Spinal cord (tissue), 10 donors: Measurements from ENCODE around the gene OGFOD3. TPM values are rescaled to one million over a fixed set of nuclear protein-coding genes. Genes with fewer than 3 reads are reported as not detected.
A peak's percentile ranks its signal among the peaks of the same experiment; 100 is the strongest.

Source experiments
- DNase-seq, 6 donors: peaks; one replicate each; pipeline versions ENCODE4 v3.0.0 to v3.0.0-alpha.2; 2013 to 2015; ENCODE audit warnings: low spot score in 6 of 6, low read depth in 4 of 6
- H3K27ac ChIP-seq: one replicate; pipeline ENCODE4 v1.5.1; 2013; ENCODE audit warnings: low read depth, low read length, control low read depth
- H3K27me3 ChIP-seq: one replicate; pipeline ENCODE4 v1.6.1; 2013; ENCODE audit warnings: low read length; ENCODE audit not compliant: control insufficient read depth, insufficient read depth
- H3K36me3 ChIP-seq: one replicate; pipeline ENCODE4 v1.6.1; 2013; ENCODE audit warnings: low read length; ENCODE audit not compliant: control insufficient read depth, insufficient read depth
- H3K4me1 ChIP-seq: one replicate; pipeline ENCODE4 v1.6.1; 2013; ENCODE audit warnings: low read length; ENCODE audit not compliant: control insufficient read depth, insufficient read depth
- H3K4me3 ChIP-seq: one replicate; pipeline ENCODE4 v1.5.1; 2013; ENCODE audit warnings: low read depth, low read length, control low read depth
- H3K9me3 ChIP-seq: one replicate; pipeline ENCODE4 v1.6.1; 2013; ENCODE audit warnings: low read length; ENCODE audit not compliant: control insufficient read depth, insufficient read depth
- WGBS: methylation state at CpG from one replicate; pipeline ENCODE4 v1.1.5; 2013; ENCODE audit warnings: missing lambda C conversion rate; ENCODE audit not compliant: insufficient coverage; 5-methylcytosine and 5-hydroxymethylcytosine counted together
- polyA plus RNA-seq, 2 donors: library from polyadenylated mRNA; unstranded; fragments of 120-200 nt; gene quantifications; one replicate each; pipeline ENCODE4 v1.2.1, GENCODE V29; 2013; ENCODE audit not compliant: insufficient read length in 2 of 2
- total RNA-seq, 2 donors: library from RNA; depleted of rRNA in 1 of 2; stranded (reverse); fragments of 120-200 nt in 1 of 2; fragments of >200 nt in 1 of 2; gene quantifications; one replicate each; pipeline versions ENCODE4 v1.2.3 to v1.2.4, GENCODE V29; 2013 to 2014
- donor health status: healthy.

The OGFOD3 gene
- total and polyA plus RNA-seq, 4 donors: 12.5 to 31.1 (median 27.2) TPM

- peak in 1 of 6 donors; percentile 30 for DNase-seq
- Histone ChIP-seq H3K27ac (no peak overlapping the region), H3K9me3 (no peaks in the 10 kb centered on the region), H3K4me3 (no peak overlapping the region), H3K36me3 (peaks cover 100% of the 10 kb centered on the region), H3K27me3 (no peaks in the 10 kb centered on the region), H3K4me1 (peaks cover 18% of the 10 kb centered on the region)
- WGBS: 52% methylated on average over 15 of the region's 17 CpGs
Measured at GRCh38 chr17:82440991-82441627, 22.7 kb upstream of the OGFOD3 start.

- H3K36me3 ChIP-seq: peaks cover 100% of the 10 kb centered on the region
Measured at GRCh38 chr17:82440469-82440981, 22.1 kb upstream of the OGFOD3 start.

GRCh38 chr17:82439829-82440365 lies 21.5 kb upstream of the OGFOD3 start:
- Histone ChIP-seq H3K27me3 (no peaks in the 10 kb centered on the region), H3K9me3 (no peaks in the 10 kb centered on the region), H3K4me1 (peaks cover 11% of the 10 kb centered on the region), H3K27ac (no peak overlapping the region), H3K4me3 (no peak overlapping the region), H3K36me3 (peaks cover 99% of the 10 kb centered on the region)
- DNase-seq: no peak
- 91% methylated on average over 29 of the region's 34 CpGs for WGBS

More at GRCh38 chr17:82440469-82440981, 22.1 kb upstream of the OGFOD3 start:
- 73% methylated on average over 14 of the region's 22 CpGs for WGBS
- DNase-seq: no peak
- Histone ChIP-seq H3K4me3 (no peak overlapping the region), H3K9me3 (no peaks in the 10 kb centered on the region), H3K27ac (no peak overlapping the region), H3K4me1 (peaks cover 14% of the 10 kb centered on the region), H3K27me3 (no peaks in the 10 kb centered on the region)

DNA sequence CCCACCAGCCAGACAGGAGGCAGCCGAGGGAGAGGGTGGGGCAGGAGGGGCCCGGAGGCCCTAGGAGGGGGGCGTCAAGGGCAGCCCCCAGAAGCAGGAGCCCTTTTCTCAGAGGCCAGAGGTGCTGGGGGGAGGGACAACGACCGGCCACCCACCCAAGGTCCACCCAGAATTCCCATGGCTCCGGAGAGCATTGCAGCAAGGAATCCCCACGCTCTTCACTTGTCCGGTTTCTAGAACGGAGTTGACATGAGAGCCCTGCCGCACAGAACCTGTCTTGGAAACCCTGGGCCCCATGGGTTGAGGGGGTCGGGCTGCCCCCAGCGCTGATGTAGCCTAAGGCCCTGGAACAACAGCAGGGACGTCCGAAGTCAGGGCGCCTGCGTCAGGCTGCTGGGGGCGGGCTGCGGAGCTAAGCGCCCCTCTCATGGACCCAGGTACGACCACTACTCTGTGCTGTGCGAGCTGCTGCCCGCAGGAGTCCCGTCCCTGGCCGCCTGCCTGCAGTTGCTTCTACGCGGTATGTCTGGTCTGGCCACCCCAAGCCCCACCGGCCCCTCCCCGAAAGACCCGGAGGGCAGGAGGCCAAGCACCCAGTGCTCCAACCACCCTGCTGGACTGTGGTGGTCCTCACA lies 20.9 kb upstream of the OGFOD3 start:
- no peak overlapping the region for H3K4me3 ChIP-seq
- no peak for DNase-seq
- peaks cover 11% of the 10 kb centered on the region for H3K4me1 ChIP-seq
- H3K27me3 ChIP-seq: no peaks in the 10 kb centered on the region
- peaks cover 93% of the 10 kb centered on the region for H3K36me3 ChIP-seq
- H3K9me3 ChIP-seq: no peaks in the 10 kb centered on the region
- H3K27ac ChIP-seq: no peak overlapping the region
- WGBS: 93% methylated on average over 26 of the region's 29 CpGs

DNA sequence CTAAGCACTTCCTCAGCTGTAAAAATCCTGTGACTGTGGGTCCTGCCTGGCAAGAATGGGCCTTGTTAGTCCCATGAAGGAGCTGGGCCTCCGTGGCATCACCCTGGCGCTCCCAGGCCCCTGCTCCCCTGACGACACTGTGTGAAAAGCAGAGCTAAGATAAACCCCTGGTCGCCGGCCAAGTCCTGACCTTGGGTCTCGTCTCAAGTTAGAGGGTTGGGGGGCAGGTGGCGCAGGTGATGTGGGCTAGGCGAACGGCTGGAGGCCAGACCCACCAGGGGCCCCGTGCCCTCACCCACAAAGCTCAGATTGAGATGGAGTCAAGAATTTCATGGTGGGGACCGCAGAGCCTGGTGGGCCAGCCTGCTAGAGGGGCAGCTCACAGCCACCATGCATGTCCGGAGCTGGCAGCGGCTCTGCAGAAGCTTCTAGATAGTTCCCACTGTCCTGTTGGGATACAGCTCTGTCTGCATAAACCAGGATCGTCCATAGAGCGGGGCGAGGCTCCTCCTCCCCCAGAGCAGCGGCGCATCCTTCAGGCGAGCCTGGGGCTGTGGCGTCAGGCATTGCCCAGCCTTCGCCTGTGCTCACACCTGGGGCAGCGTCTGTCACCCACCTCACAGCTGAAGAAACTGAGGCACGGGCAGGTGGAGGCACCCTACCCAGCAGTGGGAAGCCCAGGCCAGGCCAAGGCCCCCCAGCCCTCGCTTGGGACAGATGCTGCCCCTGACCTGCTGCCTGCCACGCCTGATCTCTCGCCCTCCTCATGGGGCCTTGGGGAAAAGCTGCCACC lies 20.2 kb upstream of the OGFOD3 start:
- Histone ChIP-seq H3K27me3 (no peaks in the 10 kb centered on the region), H3K36me3 (peaks cover 93% of the 10 kb centered on the region), H3K9me3 (no peaks in the 10 kb centered on the region), H3K4me1 (peaks cover 11% of the 10 kb centered on the region), H3K27ac (no peak overlapping the region), H3K4me3 (no peak overlapping the region)
- DNase-seq: no peak
- 86% methylated on average over 26 of the region's 26 CpGs for WGBS

- 90% methylated on average over 18 of the region's 18 CpGs for WGBS
- H3K27ac ChIP-seq: no peak overlapping the region
- H3K4me3 ChIP-seq: no peak overlapping the region
- H3K4me1 ChIP-seq: peaks cover 11% of the 10 kb centered on the region
- H3K9me3 ChIP-seq: no peaks in the 10 kb centered on the region
- no peak for DNase-seq
- H3K36me3 ChIP-seq: peaks cover 84% of the 10 kb centered on the region
- no peaks in the 10 kb centered on the region for H3K27me3 ChIP-seq
Measured at GRCh38 chr17:82437325-82437668, 18.9 kb upstream of the OGFOD3 start.

DNA sequence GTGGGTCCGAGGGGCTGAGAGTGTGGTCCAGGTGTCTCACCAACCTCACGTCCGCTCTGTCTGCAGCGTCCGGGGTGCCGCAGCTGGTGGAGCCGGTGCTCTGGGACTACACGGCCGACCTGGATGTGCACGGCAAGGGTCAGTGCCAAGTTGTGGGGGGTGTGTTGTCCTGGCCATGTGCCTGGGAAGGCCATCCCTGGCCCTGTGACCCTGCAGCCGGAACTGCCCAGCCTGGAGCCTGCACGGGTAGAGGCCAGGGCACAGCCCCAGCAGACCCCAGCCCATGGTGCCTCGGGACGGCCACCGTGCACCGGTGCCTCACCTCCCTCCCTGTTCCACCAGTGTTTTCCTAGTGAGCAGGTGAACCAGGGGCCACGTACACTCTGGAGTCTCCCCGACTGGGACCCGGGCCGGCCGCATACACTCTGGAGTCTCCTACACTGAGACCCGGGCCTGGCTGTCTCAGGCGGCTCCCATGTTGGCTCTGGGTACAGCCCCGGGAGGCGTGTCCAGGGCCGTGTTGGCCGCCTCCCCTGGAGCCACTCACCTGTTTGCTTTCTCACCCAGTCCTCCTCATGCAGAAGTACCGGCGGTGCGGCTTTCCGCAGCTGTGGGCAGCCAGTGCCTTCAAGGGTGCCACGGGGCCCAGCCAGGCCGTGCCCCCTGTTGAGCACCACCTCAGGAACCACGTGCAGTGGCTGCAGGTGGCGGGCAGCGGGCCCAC lies 18.4 kb upstream of the OGFOD3 start:
- peaks cover 11% of the 10 kb centered on the region for H3K4me1 ChIP-seq
- DNase-seq: no peak
- no peaks in the 10 kb centered on the region for H3K9me3 ChIP-seq
- no peaks in the 10 kb centered on the region for H3K27me3 ChIP-seq
- H3K36me3 ChIP-seq: peaks cover 83% of the 10 kb centered on the region
- H3K4me3 ChIP-seq: no peak overlapping the region
- 90% methylated on average over 36 of the region's 36 CpGs for WGBS
- H3K27ac ChIP-seq: no peak overlapping the region

GRCh38 chr17:82435601-82436583 lies 17.5 kb upstream of the OGFOD3 start:
- Histone ChIP-seq H3K4me1 (peaks cover 10% of the 10 kb centered on the region), H3K27me3 (no peaks in the 10 kb centered on the region), H3K9me3 (no peaks in the 10 kb centered on the region), H3K27ac (no peak overlapping the region), H3K36me3 (peaks cover 77% of the 10 kb centered on the region), H3K4me3 (no peak overlapping the region)
- DNase-seq: no peak
- 84% methylated on average over 42 of the region's 43 CpGs for WGBS
